SK-N-SH (cell line): ENCODE measurements around the gene ARHGEF17. TPM values are rescaled to one million over a fixed set of nuclear protein-coding genes. Genes with fewer than 3 reads are reported as not detected.

Experiments used
- CTCF ChIA-PET: fragments of 300-600, 350-600 bp; formaldehyde crosslinking; extraction: SDS; loops from one replicate; lab custom pipeline; 2021; lab: Yijun Ruan, JAX
- POLR2A ChIA-PET: fragments of 350-600 bp; sonication (Branson Sonifier 250); formaldehyde crosslinking; extraction: SDS; loops from one replicate; lab custom pipeline; 2020; ENCODE audit warnings: antibody characterized with exemption, inconsistent platforms; lab: Yijun Ruan, JAX
- DNase-seq: peaks from one replicate; pipeline ENCODE4 v3.0.0; 2012
- H2AFZ ChIP-seq: fragments of 200-600 bp; sonication (generic); 2 replicates; pipeline ENCODE4 v1.8.1; 2016; ENCODE audit warnings: antibody characterized with exemption, mild to moderate bottlenecking, low read depth
- H3F3A ChIP-seq: fragments of 200-600 bp; sonication (generic); replicated peaks from 2 replicates; pipeline ENCODE3; 2016; ENCODE audit warnings: antibody characterized with exemption, mild to moderate bottlenecking; ENCODE audit not compliant: insufficient read depth
- H3K27ac ChIP-seq, 2 experiments: fragments of 200-500 bp in 1 of 2; fragments of 200-600 bp in 1 of 2; sonication (Bioruptor generic) in 1 of 2; sonication (generic), shearing (Covaris generic) in 1 of 2; 2 replicates each; pipeline versions ENCODE4 v1.5.1 to v1.6.1; 2014 to 2016; ENCODE audit warnings: low read depth in 2 of 2, inconsistent platforms in 1 of 2, low read length in 1 of 2, mild to moderate bottlenecking in 1 of 2, mixed read lengths in 1 of 2
- H3K27me3 ChIP-seq: fragments of 200-600 bp; sonication (generic), shearing (Covaris generic); 2 replicates; pipeline ENCODE4 v1.6.1; 2016; ENCODE audit warnings: mixed run types; ENCODE audit not compliant: insufficient read depth
- H3K36me3 ChIP-seq, 2 experiments: fragments of 200-500 bp in 1 of 2; fragments of 200-600 bp in 1 of 2; sonication (Bioruptor generic) in 1 of 2; sonication (generic) in 1 of 2; replicated peaks in 1 of 2; 2 replicates each; pipeline versions ENCODE3 to v1.5.1; 2014 to 2016; ENCODE audit warnings: low read length in 1 of 2, mild to moderate bottlenecking in 1 of 2; ENCODE audit not compliant: insufficient read depth in 2 of 2, control insufficient read depth in 1 of 2
- H3K4me1 ChIP-seq, 2 experiments: fragments of 200-500 bp in 1 of 2; fragments of 200-600 bp in 1 of 2; sonication (Bioruptor generic) in 1 of 2; sonication (generic), shearing (Covaris generic) in 1 of 2; 2 replicates each; pipeline versions ENCODE4 v1.5.1 to v1.6.1; 2014 to 2016; ENCODE audit warnings: low read depth in 1 of 2, low read length in 1 of 2, mixed run types in 1 of 2; ENCODE audit not compliant: insufficient read depth in 2 of 2, control insufficient read depth in 1 of 2
- H3K4me2 ChIP-seq: fragments of 200-600 bp; sonication (generic), shearing (Covaris generic); 2 replicates; pipeline ENCODE4 v1.6.1; 2017; ENCODE audit warnings: mixed run types
- H3K4me3 ChIP-seq, 2 experiments: fragments of 200-500 bp in 1 of 2; fragments of 200-600 bp in 1 of 2; sonication (Bioruptor generic) in 1 of 2; sonication (generic), shearing (Covaris generic) in 1 of 2; 2 replicates each; pipeline versions ENCODE4 v1.5.1 to v1.8.1; 2014 to 2016; ENCODE audit warnings: low read depth in 2 of 2, inconsistent platforms in 1 of 2, low read length in 1 of 2, mild to moderate bottlenecking in 1 of 2, mixed read lengths in 1 of 2, moderate library complexity in 1 of 2
- H3K79me2 ChIP-seq: fragments of 200-600 bp; sonication (generic); 2 replicates; pipeline ENCODE4 v1.8.1; 2017; ENCODE audit warnings: mild to moderate bottlenecking; ENCODE audit not compliant: insufficient read depth
- H3K9ac ChIP-seq: fragments of 200-600 bp; sonication (generic); 2 replicates; pipeline ENCODE4 v1.6.1; 2017; ENCODE audit warnings: mixed run types
- H3K9me2 ChIP-seq: fragments of 200-600 bp; sonication (generic); 2 replicates; pipeline ENCODE4 v1.6.1; 2017; ENCODE audit warnings: mixed run types
- H3K9me3 ChIP-seq: fragments of 200-600 bp; sonication (generic); 2 replicates; pipeline ENCODE4 v1.6.1; 2017; ENCODE audit warnings: mixed run types, mild to moderate bottlenecking, moderate library complexity
- H4K20me1 ChIP-seq: fragments of 200-600 bp; sonication (generic); 2 replicates; pipeline ENCODE4 v1.6.1; 2017; ENCODE audit warnings: mild to moderate bottlenecking, mixed run types; ENCODE audit not compliant: insufficient read depth
- CHD2 ChIP-seq: fragments of 150-350 bp; IDR thresholded peaks from 2 replicates; pipeline ENCODE4 v1.6.1; 2018; ENCODE audit warnings: low read length; ENCODE audit not compliant: partially characterized antibody
- CTCF ChIP-seq: fragments of 200-600 bp; sonication (generic); IDR thresholded peaks from 2 replicates; pipeline ENCODE4 v1.6.1; 2017; ENCODE audit warnings: antibody characterized with exemption, mild to moderate bottlenecking, moderate library complexity
- EP300 ChIP-seq, 2 experiments: IDR thresholded peaks; 2 replicates each; pipeline versions ENCODE4 v1.4.0 to v1.6.1; 2012; ENCODE audit warnings: borderline replicate concordance in 1 of 2, low read depth in 1 of 2, low read length in 1 of 2
- FOSL2 ChIP-seq: IDR thresholded peaks from 2 replicates; pipeline ENCODE4 v1.4.0; 2012; ENCODE audit warnings: low read depth, mild to moderate bottlenecking, moderate library complexity, borderline replicate concordance
- GABPA ChIP-seq: IDR thresholded peaks from 2 replicates; pipeline ENCODE4 v1.4.0; 2012; ENCODE audit warnings: low read depth, mild to moderate bottlenecking
- JUND ChIP-seq: IDR thresholded peaks from 2 replicates; pipeline ENCODE4 v1.4.0; 2012
- MAX ChIP-seq: IDR thresholded peaks from 2 replicates; pipeline ENCODE4 v1.4.0; 2012; ENCODE audit warnings: low read depth
- MEF2A ChIP-seq: IDR thresholded peaks from 2 replicates; pipeline ENCODE4 v1.4.0; 2012; ENCODE audit warnings: low read depth, borderline replicate concordance
- MXI1 ChIP-seq: IDR thresholded peaks from 2 replicates; pipeline ENCODE4 v1.6.1; 2012; ENCODE audit warnings: mild to moderate bottlenecking, low read depth, low read length, improper control_type of control experiment
- RCOR1 ChIP-seq: fragments of 150-350 bp; IDR thresholded peaks from 2 replicates; pipeline ENCODE4 v1.6.1; 2017; ENCODE audit warnings: antibody characterized with exemption, low read length
- REST ChIP-seq: IDR thresholded peaks from 2 replicates; pipeline ENCODE4 v1.6.1; 2012; ENCODE audit warnings: mild to moderate bottlenecking, low read depth, low read length, moderate library complexity
- SIN3A ChIP-seq: IDR thresholded peaks from 2 replicates; pipeline ENCODE4 v1.6.1; 2012; ENCODE audit warnings: low read depth, mild to moderate bottlenecking, low read length, moderate library complexity, borderline replicate concordance
- TAF1 ChIP-seq: IDR thresholded peaks from 2 replicates; pipeline ENCODE4 v1.6.1; 2012; ENCODE audit warnings: low read depth, mild to moderate bottlenecking, low read length, moderate library complexity, borderline replicate concordance
- TCF12 ChIP-seq: IDR thresholded peaks from 2 replicates; pipeline ENCODE4 v1.4.0; 2012
- TEAD4 ChIP-seq: IDR thresholded peaks from 2 replicates; pipeline ENCODE4 v1.4.0; 2012; ENCODE audit warnings: mild to moderate bottlenecking, borderline replicate concordance; ENCODE audit not compliant: insufficient read depth
- USF1 ChIP-seq: IDR thresholded peaks from 2 replicates; pipeline ENCODE4 v1.4.0; 2012; ENCODE audit warnings: low read depth, borderline replicate concordance
- USF2 ChIP-seq: fragments of 150-350 bp; IDR thresholded peaks from 2 replicates; pipeline ENCODE4 v1.6.1; 2017; ENCODE audit warnings: antibody characterized with exemption, low read length, low read depth, borderline replicate concordance
- YY1 ChIP-seq: IDR thresholded peaks from 2 replicates; pipeline ENCODE4 v1.4.0; 2012; ENCODE audit warnings: low read depth, mild to moderate bottlenecking
- WGBS: methylation state at CpG from one replicate; pipeline ENCODE4 v1.1.6; 2017; ENCODE audit warnings: low lambda C conversion rate; 5-methylcytosine and 5-hydroxymethylcytosine counted together
- polyA plus RNA-seq, 3 experiments: library from polyadenylated mRNA; depleted of rRNA; stranded (reverse); fragments of >200 nt; gene quantifications; 2 replicates each; pipeline ENCODE4 v1.2.3, GENCODE V29; 2012
- TF ChIP-seq, protein P1 (sequence below): fragments of 150-350 bp; IDR thresholded peaks from 2 replicates; pipeline ENCODE4 v1.6.1; 2016; ENCODE audit warnings: mild to moderate bottlenecking, low read depth, low read length

The ARHGEF17 gene
- polyA plus RNA-seq, 1 of the 3 experiments (the other 2 are of a cell fraction), result 45.9 TPM

- TF ChIP-seq TEAD4 (no peak), MAX (no peak), SIN3A (no peak), JUND (no peak), MXI1 (no peak)
These were observed 11.4 kb upstream of the ARHGEF17 start (continued) for GRCh38 chr11:73296501-73297230.

DNA sequence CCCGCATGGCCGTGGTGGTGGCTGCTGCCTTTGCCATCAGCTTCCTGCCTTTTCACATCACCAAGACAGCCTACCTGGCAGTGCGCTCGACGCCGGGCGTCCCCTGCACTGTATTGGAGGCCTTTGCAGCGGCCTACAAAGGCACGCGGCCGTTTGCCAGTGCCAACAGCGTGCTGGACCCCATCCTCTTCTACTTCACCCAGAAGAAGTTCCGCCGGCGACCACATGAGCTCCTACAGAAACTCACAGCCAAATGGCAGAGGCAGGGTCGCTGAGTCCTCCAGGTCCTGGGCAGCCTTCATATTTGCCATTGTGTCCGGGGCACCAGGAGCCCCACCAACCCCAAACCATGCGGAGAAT lies 10.9 kb upstream of the ARHGEF17 start:
- no peaks in the 10 kb centered on the region for H3K9me2 ChIP-seq
- TF ChIP-seq EP300 (IDR thresholded peaks at IDR 0.05; ENCODE audit: borderline replicate concordance in 1 of 2, low read depth in 1 of 2, low read length in 1 of 2) (no peak), JUND (no peak), MEF2A (no peak), YY1 (no peak), GABPA (no peak), TCF12 (no peak), FOSL2 (no peak), USF2 (no peak), RCOR1 (no peak), USF1 (no peak), CHD2 (no peak), REST (no peak), SIN3A (no peak), CTCF (no peak), TAF1 (no peak), MXI1 (no peak)
- TF ChIP-seq, protein P1, sequence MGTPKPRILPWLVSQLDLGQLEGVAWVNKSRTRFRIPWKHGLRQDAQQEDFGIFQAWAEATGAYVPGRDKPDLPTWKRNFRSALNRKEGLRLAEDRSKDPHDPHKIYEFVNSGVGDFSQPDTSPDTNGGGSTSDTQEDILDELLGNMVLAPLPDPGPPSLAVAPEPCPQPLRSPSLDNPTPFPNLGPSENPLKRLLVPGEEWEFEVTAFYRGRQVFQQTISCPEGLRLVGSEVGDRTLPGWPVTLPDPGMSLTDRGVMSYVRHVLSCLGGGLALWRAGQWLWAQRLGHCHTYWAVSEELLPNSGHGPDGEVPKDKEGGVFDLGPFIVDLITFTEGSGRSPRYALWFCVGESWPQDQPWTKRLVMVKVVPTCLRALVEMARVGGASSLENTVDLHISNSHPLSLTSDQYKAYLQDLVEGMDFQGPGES, result no peak
- TF ChIP-seq, all 33 proteins: peak for 0
- Histone ChIP-seq H3K79me2 (no peaks in the 10 kb centered on the region), H2AFZ (no peak overlapping the region), H3K36me3 (no peaks in the 10 kb centered on the region), H3K4me1 (peaks cover 0 to 4% of the 10 kb centered on the region in 2 experiments; a peak in 1 of 4 replicates), H3F3A (no peaks in the 10 kb centered on the region), H3K4me3 (no peak overlapping the region), H3K9me3 (no peaks in the 10 kb centered on the region), H3K27me3 (no peaks in the 10 kb centered on the region), H3K9ac (no peak overlapping the region), H3K27ac (no peak overlapping the region), H3K4me2 (no peak overlapping the region), H4K20me1 (no peaks in the 10 kb centered on the region)
- CTCF ChIA-PET, result interaction anchor here (0.8 to 14.4 kb wide), 12 partner anchors 10 to 465 kb away, joined by 3 to 159 read pairs (median 6); partner anchors contain the start of gene ARHGEF17
- POLR2A ChIA-PET, result no interaction called here
- DNase-seq, result no peak
- WGBS, result 90% methylated on average over 17 of the region's 18 CpGs
